Measurements from ENCODE around the gene OR1F1.

- TF ChIP-seq TEAD4 (IDR thresholded peaks at IDR 0.05) (no peak), EP300 (IDR thresholded peaks at IDR 0.05; ENCODE audit: borderline replicate concordance) (no peak)
Measured at GRCh38 chr16:3212006-3212405, 24.0 kb downstream of the OR1F1 start.
